Spleen (tissue), 11 donors: ENCODE measurements around the gene ECT2. TPM values are rescaled to one million over a fixed set of nuclear protein-coding genes. Genes with fewer than 3 reads are reported as not detected.

Experiments used
- DNase-seq: peaks from one replicate; pipeline ENCODE4 v3.0.0-alpha.2; 2020
- H3K27ac ChIP-seq, 8 donors: fragments of 200-600 bp; sonication (generic) in 7 of 8; 1 replicate in 4 of 8; 2 replicates in 4 of 8; pipeline versions ENCODE4 v1.5.0 to v1.8.0; 2016 to 2021; ENCODE audit warnings: inconsistent platforms in 4 of 8, mild to moderate bottlenecking in 4 of 8, moderate library complexity in 1 of 8
- H3K27me3 ChIP-seq, 7 donors: fragments of 200-600 bp; sonication (generic) in 6 of 7; replicated peaks in 1 of 7; 1 replicate in 4 of 7; 2 replicates in 3 of 7; pipeline versions ENCODE4 v1.5.0 to v1.8.0; 2016 to 2021; ENCODE audit warnings: inconsistent platforms in 3 of 7, mild to moderate bottlenecking in 1 of 7
- H3K36me3 ChIP-seq, 6 donors: fragments of 200-600 bp; sonication (generic) in 5 of 6; 1 replicate in 4 of 6; 2 replicates in 2 of 6; pipeline versions ENCODE4 v1.5.0 to v1.8.0; 2016 to 2021; ENCODE audit warnings: inconsistent platforms in 2 of 6
- H3K4me1 ChIP-seq, 6 donors: fragments of 200-600 bp; sonication (generic) in 5 of 6; 1 replicate in 3 of 6; 2 replicates in 3 of 6; pipeline versions ENCODE4 v1.5.0 to v1.8.0; 2016 to 2021; ENCODE audit warnings: inconsistent platforms in 3 of 6
- H3K4me3 ChIP-seq, 8 donors: fragments of 200-600 bp; sonication (generic) in 7 of 8; 1 replicate in 4 of 8; 2 replicates in 4 of 8; pipeline versions ENCODE4 v1.5.0 to v1.8.0; 2016 to 2021; ENCODE audit warnings: inconsistent platforms in 4 of 8, mild to moderate bottlenecking in 4 of 8, moderate library complexity in 2 of 8
- H3K9me3 ChIP-seq, 8 donors: fragments of 200-600 bp; sonication (generic) in 7 of 8; 1 replicate in 4 of 8; 2 replicates in 4 of 8; pipeline versions ENCODE4 v1.5.0 to v1.8.0; 2016 to 2021; ENCODE audit warnings: inconsistent platforms in 4 of 8
- CTCF ChIP-seq, 11 experiments: fragments of 200-600 bp in 7 of 11; fragments of 450-650 bp in 4 of 11; sonication (generic) in 4 of 11; IDR thresholded peaks in 8 of 11; conservative IDR thresholded peaks in 3 of 11; 1 replicate in 7 of 11; 2 replicates in 4 of 11; pipeline versions ENCODE4 v1.4.0 to v1.8.0; 2016 to 2021; ENCODE audit warnings: antibody characterized with exemption in 11 of 11, inconsistent platforms in 4 of 11, mild to moderate bottlenecking in 1 of 11
- POLR2A ChIP-seq, 3 donors: fragments of 450-650 bp; IDR thresholded peaks; one replicate each; pipeline ENCODE4 v1.5.1; 2017; ENCODE audit warnings: antibody characterized with exemption in 3 of 3, mild to moderate bottlenecking in 1 of 3
- POLR2AphosphoS5 ChIP-seq, 3 donors: sonication (generic); formaldehyde crosslinking; IDR thresholded peaks; one replicate each; pipeline ENCODE4 v1.5.1; 2017; ENCODE audit warnings: antibody characterized with exemption in 3 of 3
- WGBS, 5 donors: extraction: QIAGEN DNeasy Blood & Tissue Kit in 3 of 5; methylation state at CpG; one replicate each; pipeline versions ENCODE4 v1.1.5 to v1.1.7; 2013 to 2018; 5-methylcytosine and 5-hydroxymethylcytosine counted together
- intact Hi-C: fragments of 100-400 bp; cut with DNase I; formaldehyde crosslinking; loops from one replicate; pipeline ENCODE4 v1.15.0; 2023; ENCODE audit warnings: low total_unique reads
- polyA plus RNA-seq, 3 donors: library from polyadenylated mRNA; stranded (reverse); fragments of 200-250 nt; gene quantifications; one replicate each; pipeline ENCODE4 v1.2.1, GENCODE V29; 2013
- total RNA-seq, 7 donors: library from RNA; depleted of rRNA in 3 of 7; stranded (reverse); fragments of >200 nt in 3 of 7; fragmentation: NEBNext Ultra II Directional in 4 of 7; extraction: Animal tissue kit (Norgen Biotek cat#: 25700) in 4 of 7; gene quantifications; one replicate each; pipeline versions ENCODE4 v1.1.0 to v1.2.1, GENCODE V29; 2016 to 2021
- donor health status: healthy with polysubstance abuse.
- donor health status: DM: no; HTN: no; CAD: no; lungs with moderate emphysema.
- donor health status: DM: no; HTN: no; CAD: no.
- donor health status: Bipolar disorder and iron deficiency.
- donor health status: healthy.
- donor health status: DM: no; HTN: no; CAD: no.
- donor health status: DM: yes; HTN: yes; CAD: no.

Gene ECT2
- total and polyA plus RNA-seq, 10 donors: 2.2 to 19.1 (median 9.7) TPM

GRCh38 chr3:172808969-172809546, 58.5 kb downstream of the ECT2 start:
- Histone ChIP-seq H3K4me3 (no peak overlapping the region), H3K9me3 (no peaks in the 10 kb centered on the region), H3K36me3 (peaks cover 0 to 42% (median 0%) of the 10 kb centered on the region in 6 donors), H3K4me1 (no peaks in the 10 kb centered on the region), H3K27me3 (no peaks in the 10 kb centered on the region), H3K27ac (no peak overlapping the region)
- intact Hi-C loops: no loop called here
- 64 to 77% (median 67%) methylated on average over 4 of the region's 4 CpGs for WGBS, 5 donors
- TF ChIP-seq POLR2A (IDR thresholded peaks at IDR 0.05): no peak
- TF ChIP-seq POLR2AphosphoS5 (IDR thresholded peaks at IDR 0.05): no peak
- peak in 6 of 11 experiments; percentile 14 to 43 (median 26) for TF ChIP-seq CTCF (IDR thresholded peaks at IDR 0.05 in 8 of 11, conservative IDR thresholded peaks at IDR 0.05 in 3 of 11)
- DNase-seq: no peak

GRCh38 chr3:172811099-172811498, 60.6 kb downstream of the ECT2 start:
- DNase-seq: no peak
- Histone ChIP-seq H3K9me3 (no peaks in the 10 kb centered on the region), H3K4me1 (no peaks in the 10 kb centered on the region), H3K4me3 (no peak overlapping the region), H3K27ac (no peak overlapping the region), H3K36me3 (peaks cover 0 to 40% (median 0%) of the 10 kb centered on the region in 6 donors), H3K27me3 (no peaks in the 10 kb centered on the region)
- WGBS, 5 donors: 90 to 95% (median 92%) methylated on average over 4 of the region's 4 CpGs
- no peak for TF ChIP-seq CTCF (IDR thresholded peaks at IDR 0.05 in 8 of 11, conservative IDR thresholded peaks at IDR 0.05 in 3 of 11)
- no peak for TF ChIP-seq POLR2A (IDR thresholded peaks at IDR 0.05)
- TF ChIP-seq POLR2AphosphoS5 (IDR thresholded peaks at IDR 0.05): no peak
- intact Hi-C loops: no loop called here

GRCh38 chr3:172813462-172813861, 62.9 kb downstream of the ECT2 start:
- no peaks in the 10 kb centered on the region for H3K9me3 ChIP-seq
- H3K27me3 ChIP-seq: no peaks in the 10 kb centered on the region
- H3K4me3 ChIP-seq: no peak overlapping the region
- DNase-seq: no peak
- WGBS, 5 donors: 92 to 100% (median 96%) methylated on average over 3 of the region's 3 CpGs
- TF ChIP-seq POLR2A (IDR thresholded peaks at IDR 0.05): no peak
- no peak for TF ChIP-seq POLR2AphosphoS5 (IDR thresholded peaks at IDR 0.05)
- no peak for TF ChIP-seq CTCF (IDR thresholded peaks at IDR 0.05 in 8 of 11, conservative IDR thresholded peaks at IDR 0.05 in 3 of 11)
- H3K27ac ChIP-seq: no peak overlapping the region
- intact Hi-C loops: no loop called here
- H3K36me3 ChIP-seq: peaks cover 0 to 35% (median 0%) of the 10 kb centered on the region in 6 donors
- H3K4me1 ChIP-seq: no peaks in the 10 kb centered on the region

- H3K4me1 ChIP-seq: no peaks in the 10 kb centered on the region
- intact Hi-C loops: no loop called here
- 85 to 96% (median 92%) methylated on average over 1 of the region's 1 CpG for WGBS, 5 donors
- no peak for DNase-seq
- no peak overlapping the region for H3K4me3 ChIP-seq
- H3K27ac ChIP-seq: no peak overlapping the region
- H3K9me3 ChIP-seq: no peaks in the 10 kb centered on the region
- no peak for TF ChIP-seq POLR2A (IDR thresholded peaks at IDR 0.05)
- no peaks in the 10 kb centered on the region for H3K27me3 ChIP-seq
- H3K36me3 ChIP-seq: peaks cover 0 to 40% (median 0%) of the 10 kb centered on the region in 6 donors
These were observed 64.2 kb downstream of the ECT2 start for GRCh38 chr3:172814738-172815137.
